ENCODE results near the gene C1QTNF2. TPM values are rescaled to one million over a fixed set of nuclear protein-coding genes. Genes with fewer than 3 reads are reported as not detected.

The C1QTNF2 gene
- total RNA-seq, 1 experiment from 2014 or later: not detected

DNA sequence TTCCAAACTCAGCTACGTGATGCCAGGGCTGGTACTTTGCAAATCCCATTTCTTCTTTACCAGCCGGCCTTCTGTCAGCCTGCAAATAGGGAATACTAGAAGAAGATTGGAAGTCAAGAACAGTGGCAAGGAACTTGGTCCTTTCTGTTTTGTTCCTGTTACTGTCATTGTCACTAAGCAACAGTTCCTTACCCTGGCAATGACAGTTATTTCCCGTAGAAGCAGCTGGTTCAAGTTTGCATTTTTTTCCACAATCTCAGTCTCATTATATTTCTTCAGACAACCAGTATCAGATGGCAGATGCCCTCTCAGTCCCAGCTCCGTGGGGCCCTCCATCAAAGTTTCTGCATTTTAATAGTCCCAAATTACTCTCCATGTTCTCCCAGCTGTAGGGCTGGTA is 9.1 kb upstream of the C1QTNF2 start:
- H3K9me2 ChIP-seq (replicated peaks; ENCODE audit: insufficient read depth, low read length): no peaks in the 10 kb centered on the region
- no peaks in the 10 kb centered on the region for H3K27me3 ChIP-seq (ENCODE audit: low read length)
- H3K36me3 ChIP-seq (ENCODE audit: insufficient read depth, low read length): no peaks in the 10 kb centered on the region
- H3K79me2 ChIP-seq (ENCODE audit: low read length): no peaks in the 10 kb centered on the region
- no peak overlapping the region for H3K4me3 ChIP-seq (ENCODE audit: low read length)
- no peak overlapping the region for H3K4me2 ChIP-seq (ENCODE audit: low read depth, low read length, poor library complexity, severe bottlenecking)
- H4K20me1 ChIP-seq (ENCODE audit: insufficient read depth, low read depth, low read length): no peaks in the 10 kb centered on the region
- no peak for DNase-seq
- H3K4me1 ChIP-seq (ENCODE audit: low read length): peaks cover 25% of the 10 kb centered on the region
- no peak overlapping the region for H2AFZ ChIP-seq (ENCODE audit: low read length)
- no peak overlapping the region for H3K9ac ChIP-seq (ENCODE audit: low read length)
- H3K27ac ChIP-seq (ENCODE audit: low read length): no peak overlapping the region
- no peaks in the 10 kb centered on the region for H3K9me3 ChIP-seq (ENCODE audit: low read length)

DNA sequence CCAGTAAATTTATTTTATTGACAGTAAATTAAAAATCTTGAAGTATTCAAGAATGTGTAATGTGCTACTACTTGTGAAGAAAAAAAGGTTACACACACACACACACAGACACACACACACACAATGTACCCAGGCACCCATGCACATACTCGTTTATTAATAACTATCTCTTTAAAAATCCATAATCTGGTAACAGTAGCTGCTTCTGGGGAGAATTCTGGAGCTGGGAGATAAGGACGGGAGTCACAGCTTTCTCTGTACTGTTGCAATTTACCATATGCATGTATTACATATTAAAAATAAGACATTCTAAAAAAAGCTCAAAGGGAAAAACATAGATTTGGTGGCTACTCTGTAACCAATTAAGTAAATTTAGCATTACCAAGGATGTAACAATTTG is 7.9 kb upstream of the C1QTNF2 start:
- H3K27ac ChIP-seq (ENCODE audit: low read length): no peak overlapping the region
- H3K9me2 ChIP-seq (replicated peaks; ENCODE audit: insufficient read depth, low read length): no peaks in the 10 kb centered on the region
- H3K9ac ChIP-seq (ENCODE audit: low read length): no peak overlapping the region
- no peaks in the 10 kb centered on the region for H4K20me1 ChIP-seq (ENCODE audit: insufficient read depth, low read depth, low read length)
- H3K36me3 ChIP-seq (ENCODE audit: insufficient read depth, low read length): no peaks in the 10 kb centered on the region
- no peak overlapping the region for H2AFZ ChIP-seq (ENCODE audit: low read length)
- H3K4me2 ChIP-seq (ENCODE audit: low read depth, low read length, poor library complexity, severe bottlenecking): no peak overlapping the region
- no peaks in the 10 kb centered on the region for H3K9me3 ChIP-seq (ENCODE audit: low read length)
- H3K27me3 ChIP-seq (ENCODE audit: low read length): no peaks in the 10 kb centered on the region
- H3K79me2 ChIP-seq (ENCODE audit: low read length): no peaks in the 10 kb centered on the region
- no peak for DNase-seq
- H3K4me3 ChIP-seq (ENCODE audit: low read length): no peak overlapping the region
- H3K4me1 ChIP-seq (ENCODE audit: low read length): peaks cover 22% of the 10 kb centered on the region

DNA sequence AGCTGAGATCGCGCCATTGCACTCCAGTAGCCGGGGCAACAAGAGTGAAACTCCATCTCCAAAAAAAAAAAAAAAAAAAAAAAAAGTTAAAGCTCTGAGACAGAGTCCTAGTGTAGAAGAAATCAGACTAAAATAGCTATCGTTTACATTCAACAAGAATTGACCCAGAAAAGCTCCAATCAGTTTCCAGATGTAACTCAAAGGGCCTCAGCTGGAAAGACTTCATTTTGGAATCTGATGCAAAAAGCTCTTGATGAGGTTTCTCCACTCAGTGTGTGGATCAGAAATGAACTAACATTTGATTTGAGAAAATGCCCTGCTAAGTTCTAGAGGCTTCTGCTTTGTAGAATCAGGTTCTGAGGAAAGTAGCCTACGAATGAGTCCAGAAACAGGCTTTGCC is 7.2 kb upstream of the C1QTNF2 start:
- Histone ChIP-seq H2AFZ (ENCODE audit: low read length) (no peak overlapping the region), H3K27ac (ENCODE audit: low read length) (no peak overlapping the region), H3K27me3 (ENCODE audit: low read length) (no peaks in the 10 kb centered on the region), H3K9ac (ENCODE audit: low read length) (no peak overlapping the region), H3K4me3 (ENCODE audit: low read length) (no peak overlapping the region), H3K79me2 (ENCODE audit: low read length) (no peaks in the 10 kb centered on the region), H3K4me2 (ENCODE audit: low read depth, low read length, poor library complexity, severe bottlenecking) (no peak overlapping the region), H4K20me1 (ENCODE audit: insufficient read depth, low read depth, low read length) (no peaks in the 10 kb centered on the region), H3K36me3 (ENCODE audit: insufficient read depth, low read length) (no peaks in the 10 kb centered on the region), H3K9me2 (replicated peaks; ENCODE audit: insufficient read depth, low read length) (no peaks in the 10 kb centered on the region), H3K4me1 (ENCODE audit: low read length) (peaks cover 15% of the 10 kb centered on the region), H3K9me3 (ENCODE audit: low read length) (no peaks in the 10 kb centered on the region)
- DNase-seq: no peak

DNA sequence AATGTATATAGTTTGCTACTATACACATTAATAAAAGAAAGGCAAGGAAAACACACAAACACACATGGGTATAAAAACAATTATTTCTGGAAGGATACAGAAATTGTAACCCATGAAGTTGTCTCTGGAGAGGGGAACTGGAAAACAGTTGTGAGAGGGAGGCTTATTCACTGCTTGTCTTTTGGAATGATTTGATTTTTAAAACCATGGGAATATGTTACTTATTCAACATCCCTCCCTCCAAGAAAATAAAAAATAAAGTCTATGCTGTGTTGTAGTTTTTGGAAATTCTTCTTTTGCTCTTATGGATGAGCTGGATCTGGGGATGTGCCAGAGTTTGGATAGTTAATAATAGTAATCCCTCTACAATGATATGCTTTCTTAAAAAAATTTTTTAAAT is 6.0 kb upstream of the C1QTNF2 start:
- Histone ChIP-seq H3K79me2 (ENCODE audit: low read length) (no peaks in the 10 kb centered on the region), H3K4me3 (ENCODE audit: low read length) (no peak overlapping the region), H3K4me2 (ENCODE audit: low read depth, low read length, poor library complexity, severe bottlenecking) (no peak overlapping the region), H3K4me1 (ENCODE audit: low read length) (peaks cover 4% of the 10 kb centered on the region; the same call in 1 of the 2 replicates), H3K36me3 (ENCODE audit: insufficient read depth, low read length) (no peaks in the 10 kb centered on the region), H3K9me3 (ENCODE audit: low read length) (no peaks in the 10 kb centered on the region), H3K9me2 (replicated peaks; ENCODE audit: insufficient read depth, low read length) (no peaks in the 10 kb centered on the region), H4K20me1 (ENCODE audit: insufficient read depth, low read depth, low read length) (no peaks in the 10 kb centered on the region), H2AFZ (ENCODE audit: low read length) (no peak overlapping the region), H3K27me3 (ENCODE audit: low read length) (no peaks in the 10 kb centered on the region), H3K27ac (ENCODE audit: low read length) (no peak overlapping the region), H3K9ac (ENCODE audit: low read length) (no peak overlapping the region)
- DNase-seq: no peak

DNA sequence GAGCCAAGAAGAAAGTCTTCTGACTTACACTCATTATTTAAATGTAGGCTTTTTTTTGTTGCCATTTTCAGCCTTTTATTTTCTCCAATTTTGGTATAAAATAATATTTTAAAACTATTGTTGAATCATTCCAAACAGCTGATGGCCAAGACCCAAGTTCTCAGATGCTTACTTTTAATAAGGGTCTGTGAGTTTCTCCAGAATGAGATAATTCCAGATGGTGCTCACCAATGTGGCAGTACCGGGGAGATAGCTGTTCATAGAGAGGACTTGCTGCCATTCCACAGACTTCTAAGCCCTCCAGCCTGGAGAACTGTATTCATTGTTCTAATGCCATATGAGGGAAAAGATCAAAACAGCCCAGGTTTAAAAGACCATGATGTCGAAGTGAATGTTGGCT is 5.3 kb upstream of the C1QTNF2 start:
- no peak overlapping the region for H3K9ac ChIP-seq (ENCODE audit: low read length)
- H3K79me2 ChIP-seq (ENCODE audit: low read length): no peaks in the 10 kb centered on the region
- no peaks in the 10 kb centered on the region for H3K27me3 ChIP-seq (ENCODE audit: low read length)
- no peaks in the 10 kb centered on the region for H3K36me3 ChIP-seq (ENCODE audit: insufficient read depth, low read length)
- no peak overlapping the region for H3K4me2 ChIP-seq (ENCODE audit: low read depth, low read length, poor library complexity, severe bottlenecking)
- no peak overlapping the region for H2AFZ ChIP-seq (ENCODE audit: low read length)
- H3K4me3 ChIP-seq (ENCODE audit: low read length): no peak overlapping the region
- no peak overlapping the region for H3K27ac ChIP-seq (ENCODE audit: low read length)
- peaks cover 4% of the 10 kb centered on the region; the same call in 1 of the 2 replicates for H3K4me1 ChIP-seq (ENCODE audit: low read length)
- no peaks in the 10 kb centered on the region for H3K9me3 ChIP-seq (ENCODE audit: low read length)
- no peak for DNase-seq
- H4K20me1 ChIP-seq (ENCODE audit: insufficient read depth, low read depth, low read length): no peaks in the 10 kb centered on the region
- H3K9me2 ChIP-seq (replicated peaks; ENCODE audit: insufficient read depth, low read length): no peaks in the 10 kb centered on the region

DNA sequence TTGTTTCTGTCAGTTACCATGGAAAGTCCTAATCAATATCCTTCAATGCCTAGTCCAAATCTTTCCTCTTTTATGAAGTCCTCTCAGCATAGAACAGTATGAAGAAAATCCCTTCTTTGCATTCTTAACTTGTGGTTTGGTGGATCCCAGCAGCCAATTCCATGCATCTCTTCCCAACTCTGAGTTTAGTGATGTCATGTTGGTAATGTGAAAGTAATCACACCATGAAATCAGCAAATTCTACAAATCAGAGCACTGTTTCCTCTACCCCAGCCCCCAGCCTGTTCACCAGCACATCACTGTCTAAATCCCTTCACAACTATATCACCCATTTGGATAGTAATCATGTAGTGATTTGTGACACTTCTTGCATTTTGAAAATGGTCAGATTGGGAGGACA is 4.7 kb upstream of the C1QTNF2 start:
- no peak overlapping the region for H2AFZ ChIP-seq (ENCODE audit: low read length)
- no peaks in the 10 kb centered on the region for H4K20me1 ChIP-seq (ENCODE audit: insufficient read depth, low read depth, low read length)
- H3K27ac ChIP-seq (ENCODE audit: low read length): no peak overlapping the region
- H3K9me2 ChIP-seq (replicated peaks; ENCODE audit: insufficient read depth, low read length): no peaks in the 10 kb centered on the region
- H3K9me3 ChIP-seq (ENCODE audit: low read length): no peaks in the 10 kb centered on the region
- H3K4me2 ChIP-seq (ENCODE audit: low read depth, low read length, poor library complexity, severe bottlenecking): no peak overlapping the region
- H3K36me3 ChIP-seq (ENCODE audit: insufficient read depth, low read length): no peaks in the 10 kb centered on the region
- no peaks in the 10 kb centered on the region for H3K79me2 ChIP-seq (ENCODE audit: low read length)
- H3K4me1 ChIP-seq (ENCODE audit: low read length): peaks cover 4% of the 10 kb centered on the region; the same call in 1 of the 2 replicates
- no peaks in the 10 kb centered on the region for H3K27me3 ChIP-seq (ENCODE audit: low read length)
- H3K4me3 ChIP-seq (ENCODE audit: low read length): no peak overlapping the region
- H3K9ac ChIP-seq (ENCODE audit: low read length): no peak overlapping the region
- DNase-seq: no peak

DNA sequence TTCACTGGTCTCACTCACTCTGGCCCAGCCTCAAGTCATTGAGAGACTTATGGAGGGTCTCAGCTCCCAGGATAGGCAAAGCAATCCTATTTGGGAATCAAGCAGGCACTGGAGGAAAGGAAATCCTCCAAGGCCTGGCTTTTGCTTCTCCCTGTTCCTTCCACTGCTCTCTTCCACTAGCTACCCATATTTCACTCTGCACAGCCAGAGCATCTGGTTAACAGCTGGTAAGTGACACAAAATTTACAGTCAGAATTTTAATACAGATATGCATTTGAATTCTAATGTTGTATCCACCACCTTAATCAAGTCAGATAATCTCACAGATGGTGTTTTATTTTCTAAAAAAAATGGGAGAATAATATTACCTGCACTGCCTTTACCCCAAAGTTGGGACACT is 868 bp upstream of the C1QTNF2 start:
- no peaks in the 10 kb centered on the region for H3K4me1 ChIP-seq (ENCODE audit: low read length)
- no peaks in the 10 kb centered on the region for H3K79me2 ChIP-seq (ENCODE audit: low read length)
- no peak for DNase-seq
- no peak overlapping the region for H3K9ac ChIP-seq (ENCODE audit: low read length)
- no peaks in the 10 kb centered on the region for H3K27me3 ChIP-seq (ENCODE audit: low read length)
- H4K20me1 ChIP-seq (ENCODE audit: insufficient read depth, low read depth, low read length): no peaks in the 10 kb centered on the region
- no peaks in the 10 kb centered on the region for H3K36me3 ChIP-seq (ENCODE audit: insufficient read depth, low read length)
- H3K27ac ChIP-seq (ENCODE audit: low read length): no peak overlapping the region
- H3K4me2 ChIP-seq (ENCODE audit: low read depth, low read length, poor library complexity, severe bottlenecking): no peak overlapping the region
- no peaks in the 10 kb centered on the region for H3K9me2 ChIP-seq (replicated peaks; ENCODE audit: insufficient read depth, low read length)
- no peaks in the 10 kb centered on the region for H3K9me3 ChIP-seq (ENCODE audit: low read length)
- H3K4me3 ChIP-seq (ENCODE audit: low read length): no peak overlapping the region
- no peak overlapping the region for H2AFZ ChIP-seq (ENCODE audit: low read length)

DNA sequence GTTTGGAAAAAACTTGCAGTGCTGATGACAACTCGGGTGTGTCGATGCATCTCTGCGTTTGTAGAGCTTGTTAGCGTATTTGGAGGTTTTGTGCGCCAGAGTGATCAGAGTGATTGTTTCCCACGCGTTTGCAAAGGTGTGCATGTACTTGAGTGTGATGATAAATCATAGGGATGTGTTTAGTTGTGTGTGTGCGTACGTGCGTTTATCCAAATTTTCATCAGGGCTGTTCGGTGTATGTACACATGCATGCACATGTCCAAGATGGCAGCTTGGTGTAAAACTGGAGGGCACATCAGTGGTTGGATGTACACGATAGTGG is 248 bp upstream of the C1QTNF2 start:
- Histone ChIP-seq H3K4me3 (ENCODE audit: low read length) (no peak overlapping the region), H3K9ac (ENCODE audit: low read length) (no peak overlapping the region), H3K9me2 (replicated peaks; ENCODE audit: insufficient read depth, low read length) (no peaks in the 10 kb centered on the region), H3K4me1 (ENCODE audit: low read length) (no peaks in the 10 kb centered on the region), H3K79me2 (ENCODE audit: low read length) (no peaks in the 10 kb centered on the region), H3K27me3 (ENCODE audit: low read length) (no peaks in the 10 kb centered on the region), H4K20me1 (ENCODE audit: insufficient read depth, low read depth, low read length) (no peaks in the 10 kb centered on the region), H3K9me3 (ENCODE audit: low read length) (no peaks in the 10 kb centered on the region), H3K36me3 (ENCODE audit: insufficient read depth, low read length) (no peaks in the 10 kb centered on the region), H3K4me2 (ENCODE audit: low read depth, low read length, poor library complexity, severe bottlenecking) (no peak overlapping the region), H3K27ac (ENCODE audit: low read length) (no peak overlapping the region), H2AFZ (ENCODE audit: low read length) (no peak overlapping the region)
- no peak for DNase-seq

DNA sequence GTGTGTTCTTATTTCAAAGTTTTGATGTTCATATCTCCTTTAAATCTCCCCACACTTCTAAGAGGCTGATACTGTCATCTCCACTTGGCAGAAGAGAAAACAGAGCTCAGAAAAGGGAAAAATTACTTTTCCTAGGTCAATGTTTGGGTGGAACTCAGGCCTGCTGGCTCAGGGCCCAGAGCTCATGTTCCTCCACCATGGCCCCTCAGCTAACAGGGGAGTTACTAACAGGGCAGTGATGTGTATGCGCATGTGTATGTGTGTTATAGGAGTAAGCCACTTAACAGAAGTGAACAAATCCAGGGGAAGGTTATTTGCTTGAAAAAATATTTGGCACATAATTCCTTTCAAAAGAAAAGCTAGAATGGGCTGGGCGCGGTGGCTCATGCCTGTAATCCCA is 2.5 kb downstream of the C1QTNF2 start:
- Histone ChIP-seq H3K79me2 (ENCODE audit: low read length) (no peaks in the 10 kb centered on the region), H2AFZ (ENCODE audit: low read length) (no peak overlapping the region), H3K9me2 (replicated peaks; ENCODE audit: insufficient read depth, low read length) (no peaks in the 10 kb centered on the region), H3K27me3 (ENCODE audit: low read length) (no peaks in the 10 kb centered on the region), H3K36me3 (ENCODE audit: insufficient read depth, low read length) (no peaks in the 10 kb centered on the region), H3K4me3 (ENCODE audit: low read length) (no peak overlapping the region), H3K9ac (ENCODE audit: low read length) (no peak overlapping the region), H3K4me2 (ENCODE audit: low read depth, low read length, poor library complexity, severe bottlenecking) (no peak overlapping the region), H3K27ac (ENCODE audit: low read length) (no peak overlapping the region), H3K9me3 (ENCODE audit: low read length) (no peaks in the 10 kb centered on the region), H4K20me1 (ENCODE audit: insufficient read depth, low read depth, low read length) (no peaks in the 10 kb centered on the region), H3K4me1 (ENCODE audit: low read length) (no peaks in the 10 kb centered on the region)
- no peak for DNase-seq

Measured in Karpas-422 (cell line).